Gastroesophageal sphincter (tissue), 4 donors: ENCODE data around the gene XDH. TPM values are rescaled to one million over a fixed set of nuclear protein-coding genes. Genes with fewer than 3 reads are reported as not detected.

Experiments used
- ATAC-seq: fragments of 150-250 bp; one replicate; pipeline ENCODE4 v1.9.1; 2016; ENCODE audit warnings: mild to moderate bottlenecking, moderate library complexity
- H3K27ac ChIP-seq, 4 donors: fragments of 200-600 bp; sonication (generic) in 3 of 4; 1 replicate in 3 of 4; 2 replicates in 1 of 4; pipeline ENCODE4 v1.5.1; 2016 to 2019
- H3K27me3 ChIP-seq: fragments of 200-600 bp; sonication (generic); one replicate; pipeline ENCODE4 v1.5.1; 2019
- H3K36me3 ChIP-seq, 2 donors: fragments of 200-600 bp; sonication (generic); one replicate each; pipeline ENCODE4 v1.5.1; 2019; ENCODE audit warnings: control low read depth in 1 of 2
- H3K4me1 ChIP-seq, 3 donors: fragments of 200-600 bp; sonication (generic); 1 replicate in 2 of 3; 2 replicates in 1 of 3; pipeline ENCODE4 v1.5.1; 2016 to 2019; ENCODE audit warnings: control low read depth in 2 of 3
- H3K4me3 ChIP-seq, 2 donors: fragments of 200-600 bp; sonication (generic); one replicate each; pipeline ENCODE4 v1.5.1; 2019; ENCODE audit warnings: mild to moderate bottlenecking in 1 of 2, moderate library complexity in 1 of 2
- H3K9me3 ChIP-seq, 3 donors: fragments of 200-600 bp; sonication (generic); one replicate each; pipeline ENCODE4 v1.5.1; 2017 to 2019; ENCODE audit warnings: control low read depth in 2 of 3
- CTCF ChIP-seq, 4 experiments: fragments of 200-600 bp in 2 of 4; fragments of 450-650 bp in 2 of 4; sonication (generic) in 1 of 4; IDR thresholded peaks; one replicate each; pipeline ENCODE4 v1.5.1; 2017 to 2019; ENCODE audit warnings: antibody characterized with exemption in 4 of 4, mild to moderate bottlenecking in 2 of 4, moderate library complexity in 2 of 4
- EP300 ChIP-seq: sonication (generic); formaldehyde crosslinking; IDR thresholded peaks from one replicate; pipeline ENCODE4 v1.6.1; 2017; ENCODE audit warnings: antibody characterized with exemption, mild to moderate bottlenecking
- POLR2A ChIP-seq, 2 donors: fragments of 450-650 bp; IDR thresholded peaks; one replicate each; pipeline ENCODE4 v1.6.1; 2017; ENCODE audit warnings: antibody characterized with exemption in 2 of 2, mild to moderate bottlenecking in 2 of 2, moderate library complexity in 1 of 2
- POLR2AphosphoS5 ChIP-seq: sonication (generic); formaldehyde crosslinking; IDR thresholded peaks from one replicate; pipeline ENCODE4 v1.6.1; 2017; ENCODE audit warnings: antibody characterized with exemption
- WGBS, 2 donors: methylation state at CpG; one replicate each; pipeline ENCODE4 v1.1.5; 2018; ENCODE audit warnings: low coverage in 1 of 2; 5-methylcytosine and 5-hydroxymethylcytosine counted together
- total RNA-seq, 4 donors: library from RNA; depleted of rRNA; stranded (reverse); fragments of >200 nt; gene quantifications; one replicate each; pipeline ENCODE4 v1.1.0, GENCODE V29; 2016

Gene XDH
- total RNA-seq, 4 donors from 2014 or later = under 0.01 to 2.8 (median 0.08) TPM; not detected in 1

GRCh38 chr2:31434911-31435310 is 20.4 kb upstream of the XDH start:
- no peak overlapping the region for H3K27ac ChIP-seq
- no peak for ATAC-seq
- no peaks in the 10 kb centered on the region for H3K36me3 ChIP-seq
- no peak overlapping the region for H3K4me3 ChIP-seq
- WGBS, 2 donors = 37 to 50% methylated on average over 3 of the region's 3 CpGs
- no peaks in the 10 kb centered on the region for H3K27me3 ChIP-seq
- TF ChIP-seq POLR2A (IDR thresholded peaks at IDR 0.05) (no peak), EP300 (no peak), CTCF (IDR thresholded peaks at IDR 0.05) (no peak), POLR2AphosphoS5 (no peak)
- no peaks in the 10 kb centered on the region for H3K9me3 ChIP-seq
- no peaks in the 10 kb centered on the region for H3K4me1 ChIP-seq

- no peaks in the 10 kb centered on the region for H3K4me1 ChIP-seq
- H3K27me3 ChIP-seq = no peaks in the 10 kb centered on the region
- H3K9me3 ChIP-seq = no peaks in the 10 kb centered on the region
- H3K4me3 ChIP-seq = no peak overlapping the region
- H3K27ac ChIP-seq = no peak overlapping the region
- 82 to 93% methylated on average over 3 of the region's 3 CpGs for WGBS, 2 donors
- TF ChIP-seq POLR2A (IDR thresholded peaks at IDR 0.05) = no peak
- TF ChIP-seq POLR2AphosphoS5 = no peak
- no peak for TF ChIP-seq EP300
- TF ChIP-seq CTCF (IDR thresholded peaks at IDR 0.05) = no peak
- H3K36me3 ChIP-seq = no peaks in the 10 kb centered on the region
- no peak for ATAC-seq
Observed at GRCh38 chr2:31433541-31433940, 19.0 kb upstream of the XDH start.

- H3K4me1 ChIP-seq = no peaks in the 10 kb centered on the region
- WGBS, 2 donors = 73 to 79% methylated on average over 7 to 8 of the region's 9 CpGs
- TF ChIP-seq CTCF (IDR thresholded peaks at IDR 0.05) = no peak
- no peak for TF ChIP-seq POLR2AphosphoS5
- TF ChIP-seq EP300 = no peak
- no peak for TF ChIP-seq POLR2A (IDR thresholded peaks at IDR 0.05)
- no peak for ATAC-seq
- no peaks in the 10 kb centered on the region for H3K9me3 ChIP-seq
- H3K27ac ChIP-seq = no peak overlapping the region
- no peaks in the 10 kb centered on the region for H3K27me3 ChIP-seq
- H3K36me3 ChIP-seq = no peaks in the 10 kb centered on the region
- H3K4me3 ChIP-seq = no peak overlapping the region
Observed at GRCh38 chr2:31430439-31431165, 16.1 kb upstream of the XDH start.

- H3K36me3 ChIP-seq = no peaks in the 10 kb centered on the region
- WGBS, 2 donors = 75 to 76% methylated on average over 4 of the region's 5 CpGs
- H3K4me1 ChIP-seq = no peaks in the 10 kb centered on the region
- no peak for TF ChIP-seq POLR2A (IDR thresholded peaks at IDR 0.05)
- TF ChIP-seq POLR2AphosphoS5 = no peak
- no peak for TF ChIP-seq EP300
- TF ChIP-seq CTCF (IDR thresholded peaks at IDR 0.05) = no peak
- no peak for ATAC-seq
- H3K27me3 ChIP-seq = no peaks in the 10 kb centered on the region
- no peak overlapping the region for H3K4me3 ChIP-seq
- no peak overlapping the region for H3K27ac ChIP-seq
- H3K9me3 ChIP-seq = no peaks in the 10 kb centered on the region
Observed at GRCh38 chr2:31429759-31430438, 15.4 kb upstream of the XDH start.

- TF ChIP-seq POLR2AphosphoS5 (no peak), EP300 (no peak), CTCF (IDR thresholded peaks at IDR 0.05) (no peak), POLR2A (IDR thresholded peaks at IDR 0.05) (no peak)
- ATAC-seq = no peak
- H3K4me1 ChIP-seq = no peaks in the 10 kb centered on the region
Observed at GRCh38 chr2:31429040-31429439, 14.5 kb upstream of the XDH start.

More at GRCh38 chr2:31429040-31429439, 14.5 kb upstream of the XDH start:
- Histone ChIP-seq H3K27me3 (no peaks in the 10 kb centered on the region), H3K9me3 (no peaks in the 10 kb centered on the region), H3K4me3 (no peak overlapping the region), H3K27ac (no peak overlapping the region), H3K36me3 (no peaks in the 10 kb centered on the region)
